Measurements from ENCODE around the gene PPP6R2. TPM values are rescaled to one million over a fixed set of nuclear protein-coding genes. Genes with fewer than 3 reads are reported as not detected.
"Not testable (repeated sequence)": the region's sequence is repeated elsewhere in the genome, so short reads cannot be mapped to it uniquely, and the experiment has no call there.

PPP6R2 gene
- total RNA-seq, 1 donor from 2014 or later: 45.2 TPM

- no peak for TF ChIP-seq CTCF (IDR thresholded peaks at IDR 0.05; ENCODE audit: insufficient read depth, low read length, poor library complexity, severe bottlenecking)
- Histone ChIP-seq H3K27me3 (ENCODE audit: control insufficient read depth, insufficient read depth, low read length) (no peaks in the 10 kb centered on the region), H3K36me3 (ENCODE audit: control insufficient read depth, insufficient read depth, low read length) (no peaks in the 10 kb centered on the region), H3K4me3 (ENCODE audit: low read depth, low read length) (no peak overlapping the region)
- no peak for DNase-seq (ENCODE audit: low read depth)
These were observed 24.8 kb downstream of the PPP6R2 start for GRCh38 chr22:50367778-50368500.

- H3K27me3 ChIP-seq (ENCODE audit: control insufficient read depth, insufficient read depth, low read length): no peaks in the 10 kb centered on the region
- TF ChIP-seq CTCF (IDR thresholded peaks at IDR 0.05; ENCODE audit: insufficient read depth, low read length, poor library complexity, severe bottlenecking): no peak
- H3K36me3 ChIP-seq (ENCODE audit: control insufficient read depth, insufficient read depth, low read length): no peaks in the 10 kb centered on the region
- H3K4me3 ChIP-seq (ENCODE audit: low read depth, low read length): no peak overlapping the region
- no peak for DNase-seq (ENCODE audit: low read depth)
These were observed 28.0 kb downstream of the PPP6R2 start for GRCh38 chr22:50371101-50371648.

- Histone ChIP-seq H3K4me3 (ENCODE audit: low read depth, low read length) (no peak overlapping the region), H3K27me3 (ENCODE audit: control insufficient read depth, insufficient read depth, low read length) (no peaks in the 10 kb centered on the region), H3K36me3 (ENCODE audit: control insufficient read depth, insufficient read depth, low read length) (no peaks in the 10 kb centered on the region)
- TF ChIP-seq CTCF (IDR thresholded peaks at IDR 0.05; ENCODE audit: insufficient read depth, low read length, poor library complexity, severe bottlenecking): no peak
- no peak for DNase-seq (ENCODE audit: low read depth)
These were observed 33.0 kb downstream of the PPP6R2 start for GRCh38 chr22:50376085-50376651.

GRCh38 chr22:50381021-50381555, 38.0 kb downstream of the PPP6R2 start:
- H3K27me3 ChIP-seq (ENCODE audit: control insufficient read depth, insufficient read depth, low read length); H3K4me3 ChIP-seq (ENCODE audit: low read depth, low read length); DNase-seq (ENCODE audit: low read depth); H3K36me3 ChIP-seq (ENCODE audit: control insufficient read depth, insufficient read depth, low read length): not testable (repeated sequence)

GRCh38 chr22:50396751-50397370, 53.7 kb downstream of the PPP6R2 start:
- no peak for TF ChIP-seq CTCF (IDR thresholded peaks at IDR 0.05; ENCODE audit: insufficient read depth, low read length, poor library complexity, severe bottlenecking)
- H3K27me3 ChIP-seq (ENCODE audit: control insufficient read depth, insufficient read depth, low read length): no peaks in the 10 kb centered on the region
- peaks cover 4% of the 10 kb centered on the region for H3K36me3 ChIP-seq (ENCODE audit: control insufficient read depth, insufficient read depth, low read length)
- H3K4me3 ChIP-seq (ENCODE audit: low read depth, low read length): no peak overlapping the region
- no peak for DNase-seq (ENCODE audit: low read depth)

GRCh38 chr22:50397371-50398060, 54.4 kb downstream of the PPP6R2 start:
- not testable (repeated sequence) for DNase-seq (ENCODE audit: low read depth); H3K27me3 ChIP-seq (ENCODE audit: control insufficient read depth, insufficient read depth, low read length); H3K4me3 ChIP-seq (ENCODE audit: low read depth, low read length); H3K36me3 ChIP-seq (ENCODE audit: control insufficient read depth, insufficient read depth, low read length)

Data from kidney epithelial cell (primary cell).